GM21447 (cell line): Measurements from ENCODE around the gene SLC6A13.
"Not testable (repeated sequence)": the region's sequence is repeated elsewhere in the genome, so short reads cannot be mapped to it uniquely, and the experiment has no call there.

Experiments
- ATAC-seq: cut with Tn5 transposase; IDR thresholded peaks from one replicate; pipeline ENCODE4 v1.9.1; 2021; ENCODE audit not compliant: unreplicated experiment

SLC6A13 gene

DNA sequence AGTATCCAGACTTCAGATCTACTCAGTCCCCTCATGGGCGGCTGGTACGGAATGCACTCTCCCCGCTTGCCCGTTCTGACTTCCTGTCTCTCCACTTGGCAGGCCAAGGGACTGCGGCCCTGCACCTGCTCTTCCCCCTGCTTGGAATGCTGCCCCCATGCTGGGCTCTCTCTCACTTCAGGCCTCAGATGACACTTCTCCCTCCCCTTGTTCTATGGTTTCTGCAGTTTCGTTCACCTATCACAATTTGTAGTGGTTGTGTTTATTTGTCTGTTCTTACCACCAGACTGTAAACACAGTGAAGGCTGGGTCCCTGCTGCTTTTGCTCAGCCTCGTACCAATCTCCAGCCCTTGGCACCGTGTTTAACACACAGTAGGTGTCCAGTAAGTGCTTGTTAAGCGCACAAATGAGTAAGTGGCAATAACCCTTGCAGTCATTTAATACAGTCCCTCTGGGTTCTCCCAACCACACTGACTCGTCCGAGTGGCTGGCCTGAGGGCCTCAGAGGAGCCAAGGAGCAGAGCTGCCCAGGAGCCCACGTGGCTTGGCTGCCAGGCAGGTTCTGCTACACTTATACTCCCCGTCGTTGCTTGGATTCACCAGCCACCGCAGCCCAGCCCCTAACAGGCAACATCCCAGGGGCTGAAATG is 60.4 kb downstream of the SLC6A13 start:
- ATAC-seq, result no peak

DNA sequence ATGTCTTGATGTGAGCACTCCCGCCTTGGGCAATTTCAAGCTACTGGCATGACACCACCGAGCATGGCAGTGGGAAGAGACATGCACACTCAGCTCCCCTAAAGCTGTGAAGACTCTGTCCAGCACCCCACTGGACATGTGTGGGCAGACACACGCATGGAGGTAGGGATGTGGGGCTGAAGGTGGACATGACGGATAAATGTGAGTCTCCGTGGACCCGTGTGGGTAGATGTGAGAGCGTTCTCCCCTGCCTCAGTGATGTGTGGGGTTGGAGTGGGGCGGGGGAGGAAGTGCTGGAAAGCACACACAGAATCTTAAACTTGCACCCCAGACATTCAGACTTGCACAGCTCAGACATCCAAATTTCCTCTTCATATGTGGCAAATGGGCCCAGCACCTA is 61.3 kb downstream of the SLC6A13 start:
- ATAC-seq, result no peak

DNA sequence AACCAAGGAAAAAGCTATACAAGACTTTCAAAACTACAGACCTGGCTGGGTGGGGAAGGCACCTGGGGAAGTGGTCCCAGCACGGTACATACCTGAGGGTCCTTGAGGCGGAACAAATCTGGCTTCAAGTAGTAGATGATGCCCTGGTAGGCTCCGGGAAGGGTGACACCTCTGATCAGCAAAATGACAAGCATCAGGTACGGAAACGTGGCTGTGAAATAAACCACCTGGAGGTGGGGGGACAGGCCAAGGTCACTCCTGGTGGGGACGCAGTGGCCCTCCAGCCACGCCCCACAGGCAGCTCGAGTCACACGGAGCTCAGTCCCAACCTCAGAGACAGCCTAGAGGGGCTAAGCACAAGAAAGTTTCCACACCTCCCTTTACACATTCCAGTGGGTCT is 63.9 kb downstream of the SLC6A13 start:
- ATAC-seq, result no peak

DNA sequence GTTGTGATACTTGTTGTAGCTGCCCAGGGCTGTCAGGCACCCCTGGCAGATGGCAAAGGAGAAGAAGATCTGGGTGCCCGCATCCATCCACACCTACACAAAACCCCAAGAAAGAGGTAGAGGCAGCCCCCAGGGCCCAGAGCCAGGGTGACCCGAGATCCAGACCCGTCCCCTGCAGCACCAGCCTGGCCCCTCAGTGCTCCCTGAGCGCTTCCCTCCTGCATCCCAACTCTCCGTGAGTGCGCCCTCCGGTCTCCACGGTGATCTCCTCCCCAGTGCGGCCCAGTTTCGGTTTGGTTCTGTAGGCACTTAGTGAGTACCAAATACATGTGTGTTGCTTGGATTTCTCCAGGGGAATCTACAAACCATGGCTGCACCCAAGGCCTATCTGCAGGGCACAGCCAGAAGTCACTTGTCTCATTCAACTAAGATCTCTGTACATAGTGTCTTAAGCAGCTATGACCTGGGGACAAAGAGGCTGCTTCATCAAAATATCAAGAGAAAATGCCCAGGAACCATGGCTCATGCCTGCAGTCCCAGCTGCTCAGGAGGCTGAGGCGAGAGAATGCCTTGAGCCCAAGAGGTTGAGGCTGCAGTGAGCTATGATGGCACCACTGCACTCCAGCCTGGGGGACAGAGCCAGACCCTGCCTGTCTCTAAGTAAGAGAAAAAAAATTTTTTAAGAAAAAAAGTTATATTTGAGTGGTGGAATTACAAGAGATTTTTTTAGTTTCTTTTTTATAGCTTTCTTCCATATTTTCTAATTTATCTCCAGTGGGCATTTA is 64.5 kb downstream of the SLC6A13 start:
- no peak for ATAC-seq

DNA sequence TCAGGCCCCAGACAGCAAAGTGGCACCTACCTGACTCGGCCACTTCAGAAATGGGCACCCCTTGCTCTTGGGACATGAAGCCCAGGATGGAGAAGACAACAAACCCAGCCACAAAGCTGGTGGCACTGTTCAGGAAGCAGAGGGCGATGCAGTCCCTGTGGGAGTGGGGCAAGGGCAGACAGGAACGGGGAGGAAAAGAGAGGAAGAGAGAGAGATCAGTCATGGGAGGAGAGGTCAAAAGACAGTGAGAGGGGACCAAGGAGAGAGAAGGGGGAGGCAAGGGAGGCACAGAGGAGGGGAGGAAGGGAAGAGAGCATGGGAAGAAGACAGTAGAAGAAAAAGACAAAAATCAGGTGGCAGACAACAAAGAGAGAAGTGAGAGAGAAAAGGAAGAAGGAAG is 65.3 kb downstream of the SLC6A13 start:
- ATAC-seq, result no peak

DNA sequence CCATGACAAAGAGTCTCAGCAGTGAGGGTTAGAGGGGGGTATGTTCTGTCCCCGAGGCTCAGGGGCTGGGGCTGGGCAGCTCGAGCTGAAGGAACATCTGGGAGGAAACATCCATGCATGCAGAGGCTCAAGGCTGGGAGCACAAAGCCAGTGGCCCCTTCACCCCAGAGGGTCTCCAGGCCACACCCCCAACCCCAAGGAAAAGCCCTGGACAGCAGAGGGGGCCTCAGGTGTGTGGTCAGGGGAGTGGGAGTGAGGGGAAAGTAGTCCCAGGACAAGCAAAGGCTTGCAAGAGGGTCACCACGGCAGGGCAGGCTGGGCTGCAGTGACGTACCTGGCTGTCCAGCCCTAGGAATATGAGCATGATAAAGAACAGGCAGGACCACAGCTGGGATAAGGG is 66.2 kb downstream of the SLC6A13 start:
- no peak for ATAC-seq

DNA sequence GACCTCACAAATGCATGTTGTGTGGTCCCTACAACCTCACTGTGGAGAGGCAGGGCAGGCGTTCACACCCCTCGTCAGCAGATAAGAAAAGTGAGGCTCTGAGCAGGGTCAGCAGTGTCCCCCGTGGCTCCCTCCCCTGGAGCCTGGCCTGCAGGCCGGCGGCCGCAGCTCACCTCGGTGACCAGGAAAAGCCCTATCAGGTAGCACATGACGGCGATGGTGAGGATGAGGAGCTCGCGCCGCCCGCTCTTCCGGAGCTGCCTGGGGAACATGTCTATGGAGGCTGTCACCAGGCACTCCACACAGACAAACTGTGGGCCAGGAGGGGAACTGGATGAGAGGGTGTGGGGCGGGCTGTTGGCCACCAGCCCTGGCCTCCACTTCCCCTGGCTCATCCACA is 66.7 kb downstream of the SLC6A13 start:
- ATAC-seq, result no peak

DNA sequence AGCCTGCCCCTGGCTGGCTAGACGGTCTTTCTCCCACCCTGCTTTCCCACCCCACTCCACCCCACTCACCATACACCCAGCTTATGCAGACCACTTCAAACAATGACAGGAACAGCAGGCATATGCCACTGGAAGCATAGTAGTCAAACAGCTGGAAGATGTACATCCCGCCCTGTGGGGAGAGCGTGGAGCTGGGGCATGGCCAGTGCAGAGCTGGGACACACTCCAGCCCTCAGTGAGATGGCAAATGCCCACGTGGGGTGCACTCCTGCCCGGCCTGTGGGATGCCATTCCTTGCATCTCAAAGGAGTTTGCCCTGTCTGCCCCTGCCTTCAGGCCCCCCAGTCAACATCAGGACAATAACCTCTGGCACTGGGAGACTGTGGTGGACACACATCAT is 67.5 kb downstream of the SLC6A13 start:
- ATAC-seq, result no peak

DNA sequence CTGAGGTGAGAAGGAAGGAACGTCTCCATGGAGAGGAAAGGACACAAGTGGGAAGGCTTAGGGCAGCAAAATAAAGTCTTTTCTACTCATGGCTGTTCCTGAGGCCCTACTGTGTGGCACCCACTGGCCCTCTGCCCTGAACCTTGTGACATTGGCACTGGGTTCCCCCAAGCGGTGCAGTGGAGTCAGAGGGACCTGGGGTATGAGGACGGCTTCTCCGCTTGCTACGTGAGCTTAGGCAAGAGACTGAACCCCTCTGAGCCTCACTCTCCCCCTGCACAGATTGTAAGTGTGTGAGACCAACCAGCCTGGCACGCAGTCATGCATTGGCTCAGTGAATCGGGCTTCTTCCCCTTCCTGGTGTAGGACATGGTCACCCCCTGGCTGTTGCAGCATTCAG is 68.4 kb downstream of the SLC6A13 start:
- ATAC-seq, result no peak

DNA sequence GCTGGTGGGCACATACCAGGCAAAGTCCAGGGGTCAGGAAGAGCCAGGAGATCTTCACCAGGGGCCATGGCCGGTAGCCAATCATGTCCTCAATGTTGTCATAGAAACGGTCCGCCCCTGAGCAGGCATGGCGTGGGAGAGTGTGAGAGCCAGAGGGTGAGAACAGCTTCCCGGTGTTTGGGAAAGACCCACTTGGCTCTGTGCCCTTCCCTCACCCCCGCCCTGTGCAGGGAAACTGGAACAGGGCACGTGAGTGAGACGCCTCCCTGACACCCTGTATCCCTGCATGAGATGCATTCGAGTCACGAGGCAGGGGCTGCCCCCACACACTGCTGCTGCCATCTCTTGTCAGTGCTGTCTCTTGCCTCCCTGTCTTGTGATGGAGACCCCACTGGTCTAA is 69.4 kb downstream of the SLC6A13 start:
- no peak for ATAC-seq

DNA sequence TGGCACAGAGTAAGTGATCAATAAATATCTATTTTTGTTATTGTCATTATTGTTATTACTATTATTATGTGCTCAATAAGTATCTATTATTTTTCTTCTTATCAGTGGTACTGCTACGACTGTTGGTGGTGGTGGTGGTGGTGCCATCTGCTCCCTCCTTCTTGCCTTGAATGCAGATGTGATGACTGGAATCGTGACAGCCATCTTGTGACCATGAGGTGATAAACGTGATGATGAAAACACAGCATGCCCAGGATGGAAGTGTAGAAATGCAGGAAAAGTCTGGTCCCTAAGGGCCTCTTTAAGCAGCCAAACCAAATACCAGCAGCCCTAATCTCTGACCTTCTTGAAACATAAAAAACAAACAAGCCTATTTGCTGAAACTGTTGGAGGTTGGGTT is 71.1 kb downstream of the SLC6A13 start:
- ATAC-seq, result no peak

DNA sequence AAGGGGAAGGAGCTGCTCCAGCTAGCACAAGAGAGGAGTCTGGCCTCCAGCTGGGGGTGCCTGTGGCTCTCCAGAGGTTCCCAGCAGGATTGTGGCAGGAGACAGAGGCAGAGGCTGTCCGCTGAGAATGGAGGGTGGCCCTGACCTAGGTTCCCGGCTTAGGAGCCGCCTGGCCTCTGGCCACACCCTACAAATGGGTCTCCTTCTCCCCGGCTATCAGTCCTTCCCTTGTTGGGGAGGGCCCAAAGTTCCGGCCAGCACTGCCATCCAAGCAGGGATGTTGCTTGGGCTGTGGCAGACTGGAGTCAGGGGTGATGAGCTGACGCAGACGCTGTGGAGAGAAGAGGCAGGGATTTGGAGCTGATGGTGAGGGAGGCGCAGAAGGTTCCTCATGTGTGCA is 71.8 kb downstream of the SLC6A13 start:
- no peak for ATAC-seq

DNA sequence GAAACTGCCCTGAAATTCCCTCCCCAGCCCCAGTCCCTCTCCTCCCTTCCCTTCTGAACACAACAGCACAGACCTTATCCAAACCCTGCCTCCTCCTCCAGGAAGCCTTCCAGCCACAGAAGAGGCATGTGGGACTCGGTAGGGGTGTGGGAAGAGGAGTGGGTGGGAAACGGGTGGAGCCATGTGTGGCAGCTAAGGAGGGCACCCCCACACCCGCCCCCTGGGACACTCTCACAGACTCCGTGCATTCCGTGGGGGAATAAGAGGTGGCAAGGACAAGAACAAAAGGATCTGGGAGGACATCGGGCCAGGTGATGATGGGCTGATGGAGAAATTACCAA is 73.0 kb downstream of the SLC6A13 start:
- ATAC-seq, result no peak

DNA sequence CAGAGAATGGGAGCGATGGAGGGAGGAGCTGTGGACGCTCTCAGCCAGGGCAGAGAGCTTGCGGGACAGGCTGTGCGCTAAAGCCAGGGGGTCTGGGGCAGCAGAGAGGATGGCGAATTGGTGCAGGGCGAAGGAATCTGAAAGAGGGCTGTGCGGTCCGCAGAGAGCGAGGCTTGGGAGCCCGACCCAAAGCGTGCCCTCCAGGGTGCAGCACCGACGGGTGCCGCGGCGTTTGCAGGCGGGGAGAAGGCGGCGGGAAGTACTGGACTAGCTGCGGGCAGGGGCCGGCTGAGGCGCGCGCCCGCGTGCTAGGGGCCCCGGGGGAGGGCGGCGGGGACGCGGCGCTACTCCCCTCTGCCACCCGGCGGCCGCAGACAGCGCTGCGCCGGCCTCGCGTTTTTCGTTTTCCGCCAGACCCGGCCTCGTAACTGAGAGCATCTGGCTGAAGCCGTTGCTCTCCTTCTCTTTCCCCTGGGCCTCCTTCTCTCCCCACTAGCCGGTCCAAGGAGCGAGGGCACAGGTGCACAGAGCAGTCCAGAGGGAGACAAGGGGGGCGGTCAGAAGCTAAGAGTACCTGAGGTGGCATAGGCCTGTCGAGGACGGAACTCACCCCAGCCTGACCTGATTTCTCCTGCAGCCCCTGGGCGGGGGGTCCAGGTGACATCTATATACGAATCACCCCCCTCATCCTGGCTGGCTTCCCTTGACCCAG is 73.6 kb downstream of the SLC6A13 start:
- no peak for ATAC-seq

DNA sequence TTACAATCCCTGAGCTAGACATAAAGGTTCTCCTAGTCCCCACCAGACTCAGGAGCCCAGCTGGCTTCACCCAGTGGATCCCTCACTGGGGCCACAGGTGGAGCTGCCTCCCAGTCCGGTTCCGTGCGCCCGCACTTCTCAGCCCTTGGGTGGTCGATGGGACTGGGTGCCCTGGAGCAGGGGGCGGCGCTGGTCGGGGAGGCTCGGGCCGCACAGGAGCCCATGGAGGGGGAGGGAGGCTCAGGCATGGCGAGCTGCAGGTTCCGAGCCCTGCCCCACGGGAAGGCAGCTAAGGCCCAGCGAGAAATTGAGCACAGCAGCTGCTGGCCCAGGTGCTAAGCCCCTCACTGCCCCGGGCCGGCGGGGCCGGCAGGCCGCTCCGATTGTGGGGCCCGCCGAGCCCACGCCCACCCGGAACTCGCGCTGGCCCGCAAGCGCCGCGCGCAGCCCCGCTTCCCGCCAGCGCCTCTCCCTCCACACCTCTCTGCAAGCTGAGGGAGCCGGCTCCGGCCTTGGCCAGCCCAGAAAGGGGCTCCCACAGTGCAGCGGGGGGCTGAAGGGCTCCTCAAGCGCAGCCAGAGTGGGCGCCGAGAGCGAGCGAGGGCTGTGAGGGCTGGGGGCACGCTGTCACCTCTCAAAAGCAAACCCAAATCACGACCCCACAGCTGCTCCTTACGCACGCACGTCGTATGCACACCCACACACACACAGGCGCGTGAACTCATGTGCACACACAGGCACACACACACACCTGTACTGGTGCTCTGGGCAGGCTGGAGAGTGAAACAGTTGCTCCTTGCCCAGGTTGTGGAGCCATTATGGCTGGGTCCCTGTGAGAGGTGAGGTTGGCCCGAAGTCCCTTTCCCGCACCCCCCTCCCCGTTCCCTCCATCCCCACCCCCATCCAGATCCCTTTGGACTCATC is 74.4 kb downstream of the SLC6A13 start:
- ATAC-seq, result not testable (repeated sequence)

DNA sequence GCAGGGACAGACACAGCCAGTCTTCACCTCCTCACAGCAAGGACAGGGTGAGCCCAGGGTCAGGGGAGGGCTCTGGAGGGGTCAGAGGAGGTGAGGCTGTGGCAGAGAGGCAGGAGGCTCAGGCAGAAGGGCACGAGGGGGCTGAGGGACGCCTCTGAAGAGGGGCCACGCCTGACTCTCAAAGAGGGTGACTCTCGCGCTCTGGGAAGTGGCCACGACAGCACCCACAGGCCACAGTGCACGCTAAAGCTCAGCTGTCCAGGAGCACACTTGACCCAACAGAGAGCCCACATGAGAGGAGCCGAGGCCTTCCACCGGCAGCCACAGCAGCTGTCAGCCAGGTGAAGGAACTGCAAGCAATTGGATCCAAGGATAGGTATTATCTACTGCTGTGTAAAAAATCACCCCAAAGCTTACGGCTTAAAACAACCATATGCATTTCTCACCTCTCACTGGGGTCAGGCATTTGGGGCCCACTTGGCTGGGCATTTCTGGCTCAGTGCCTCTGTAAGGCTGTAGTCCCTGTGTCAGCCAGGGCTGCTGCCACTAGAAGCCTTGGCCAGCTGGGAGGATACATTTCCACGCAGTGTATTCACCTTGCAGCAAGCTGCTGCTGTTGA is 76.5 kb downstream of the SLC6A13 start:
- ATAC-seq, result no peak

DNA sequence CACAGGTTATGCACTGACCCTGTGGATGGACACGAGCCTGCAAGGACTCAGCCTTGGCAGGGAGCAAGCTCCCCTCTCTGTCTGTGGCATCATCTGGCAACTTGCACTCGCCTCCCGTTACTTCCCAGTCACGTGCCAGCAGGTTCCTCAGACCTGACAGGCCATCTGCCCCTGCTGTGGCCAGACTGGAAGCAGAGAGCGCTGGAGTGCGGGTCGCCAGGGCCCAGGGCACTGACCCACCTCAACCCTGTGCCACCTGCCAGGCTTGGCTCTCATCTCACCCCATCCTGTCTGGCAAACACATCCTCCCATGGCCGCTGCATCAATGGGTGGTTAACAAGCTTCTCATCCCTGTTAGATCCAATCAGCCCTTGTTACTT is 77.1 kb downstream of the SLC6A13 start:
- ATAC-seq, result no peak

DNA sequence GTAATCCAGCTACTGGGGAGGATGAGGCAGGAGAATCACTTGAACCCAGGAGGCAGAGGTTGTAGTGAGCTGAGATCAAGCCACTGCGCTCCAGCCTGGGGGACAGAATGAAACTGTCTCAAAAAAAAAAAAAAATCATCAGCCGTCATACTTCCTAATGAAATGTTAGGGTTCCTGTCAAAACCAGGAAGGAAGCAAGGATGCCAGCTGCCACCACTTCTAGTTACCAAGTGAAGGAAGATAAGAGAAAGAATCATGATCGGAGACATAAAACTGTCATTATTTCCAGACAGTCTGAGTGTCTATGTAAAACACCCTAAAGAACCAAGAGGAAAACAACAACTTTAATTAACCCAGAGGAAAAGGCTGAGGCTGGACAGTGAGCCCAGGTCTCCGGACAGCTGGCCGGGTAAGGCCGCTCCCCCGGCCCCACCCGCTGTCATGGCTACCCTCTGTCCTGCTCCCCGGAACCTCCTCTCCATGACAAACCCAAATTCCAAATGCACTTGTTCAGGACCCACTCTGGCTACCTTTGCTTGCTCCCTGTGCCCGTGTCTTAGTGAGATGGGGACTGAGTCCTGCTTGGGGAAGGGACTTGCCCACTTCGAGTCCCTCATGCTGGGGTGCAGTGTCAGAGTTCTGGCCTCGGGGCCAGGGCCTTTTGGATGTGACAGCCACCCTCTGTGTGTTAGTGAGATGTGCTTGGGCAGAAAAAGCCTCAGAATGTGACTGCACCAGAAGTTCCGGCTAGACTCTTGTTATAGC is 77.6 kb downstream of the SLC6A13 start:
- no peak for ATAC-seq

DNA sequence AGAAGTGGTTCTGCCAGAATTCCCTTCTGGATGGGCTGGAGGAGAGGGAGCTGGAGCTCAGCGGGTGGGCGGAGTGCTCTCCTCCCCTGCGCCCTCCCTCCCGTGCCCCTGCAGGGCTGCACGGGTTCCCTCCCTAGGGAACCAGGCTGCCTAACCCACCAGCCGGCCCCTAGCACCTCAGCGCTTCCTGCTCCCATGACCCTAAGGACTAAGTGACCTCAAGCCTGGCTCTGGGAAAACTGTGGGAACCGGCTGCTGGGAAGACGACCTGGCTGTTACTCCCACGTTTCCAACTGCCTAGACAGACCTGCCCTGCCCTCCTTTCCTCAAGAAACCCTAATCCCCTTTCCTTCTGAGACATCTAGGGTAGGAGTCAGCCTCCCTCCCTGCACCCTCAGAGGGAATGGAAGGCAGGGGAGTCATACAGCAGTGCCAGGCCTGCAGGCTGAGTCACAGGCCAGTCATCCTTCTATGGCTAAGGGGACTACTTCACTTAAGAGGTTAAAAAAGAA is 80.2 kb downstream of the SLC6A13 start:
- no peak for ATAC-seq

DNA sequence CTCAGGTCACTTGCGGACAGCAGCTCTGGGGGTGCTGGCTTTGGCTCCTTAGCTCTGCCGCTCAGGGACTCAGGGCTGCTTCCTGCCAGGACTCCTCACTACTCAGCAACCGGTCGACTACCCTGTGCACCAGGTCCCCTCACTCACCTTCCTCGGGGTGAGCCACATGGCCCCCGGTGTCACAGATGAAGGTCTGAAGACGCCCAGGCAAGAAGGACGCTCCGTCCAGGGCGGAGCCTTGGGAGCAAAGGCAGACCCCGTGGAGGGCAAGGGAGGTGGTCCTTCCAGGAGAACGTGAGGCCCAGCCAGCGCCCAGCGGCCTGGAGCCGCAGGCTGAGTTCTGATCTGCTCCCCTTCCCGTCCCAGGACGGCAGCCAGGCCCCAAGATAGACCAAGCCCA is 80.7 kb downstream of the SLC6A13 start:
- ATAC-seq, result no peak
